Ascending aorta (tissue), 2 donors: ENCODE data around the gene PACS2. TPM values are rescaled to one million over a fixed set of nuclear protein-coding genes. Genes with fewer than 3 reads are reported as not detected.

Experiments used
- DNase-seq, 2 donors: peaks; one replicate each; pipeline ENCODE4 v3.0.0-alpha.2; 2019; ENCODE audit warnings: low spot score in 2 of 2
- H3K27ac ChIP-seq, 2 donors: fragments of 200-600 bp; sonication (generic); one replicate each; pipeline ENCODE4 v1.5.1; 2016 to 2017; ENCODE audit warnings: mild to moderate bottlenecking in 1 of 2
- H3K27me3 ChIP-seq: fragments of 200-600 bp; sonication (generic); one replicate; pipeline ENCODE4 v1.5.1; 2017
- H3K36me3 ChIP-seq, 2 donors: fragments of 200-600 bp; sonication (generic); one replicate each; pipeline ENCODE4 v1.5.1; 2016
- H3K4me1 ChIP-seq, 2 donors: fragments of 200-600 bp; sonication (generic); one replicate each; pipeline ENCODE4 v1.5.1; 2016 to 2017; ENCODE audit warnings: mild to moderate bottlenecking in 1 of 2
- H3K4me3 ChIP-seq, 2 donors: fragments of 200-600 bp; sonication (generic); one replicate each; pipeline ENCODE4 v1.5.1; 2016 to 2017; ENCODE audit warnings: mild to moderate bottlenecking in 1 of 2
- H3K9me3 ChIP-seq, 2 donors: fragments of 200-600 bp; sonication (generic); one replicate each; pipeline ENCODE4 v1.5.1; 2016
- intact Hi-C: fragments of 100-400 bp; cut with DNase I; formaldehyde crosslinking; loops from one replicate; pipeline ENCODE4 v1.15.1; 2023
- total RNA-seq: library from RNA; depleted of rRNA; stranded (reverse); fragments of >200 nt; gene quantifications from one replicate; pipeline ENCODE4 v1.1.0, GENCODE V29; 2016
- TF ChIP-seq, protein P1 (sequence below), 3 experiments: fragments of 200-600 bp in 2 of 3; fragments of 450-650 bp in 1 of 3; sonication (generic) in 2 of 3; IDR thresholded peaks; one replicate each; pipeline ENCODE4 v1.5.1; 2016 to 2019; ENCODE audit warnings: antibody characterized with exemption in 3 of 3, mild to moderate bottlenecking in 1 of 3, moderate library complexity in 1 of 3

PACS2 gene
- total RNA-seq, 1 donor from 2014 or later = 153 TPM

DNA sequence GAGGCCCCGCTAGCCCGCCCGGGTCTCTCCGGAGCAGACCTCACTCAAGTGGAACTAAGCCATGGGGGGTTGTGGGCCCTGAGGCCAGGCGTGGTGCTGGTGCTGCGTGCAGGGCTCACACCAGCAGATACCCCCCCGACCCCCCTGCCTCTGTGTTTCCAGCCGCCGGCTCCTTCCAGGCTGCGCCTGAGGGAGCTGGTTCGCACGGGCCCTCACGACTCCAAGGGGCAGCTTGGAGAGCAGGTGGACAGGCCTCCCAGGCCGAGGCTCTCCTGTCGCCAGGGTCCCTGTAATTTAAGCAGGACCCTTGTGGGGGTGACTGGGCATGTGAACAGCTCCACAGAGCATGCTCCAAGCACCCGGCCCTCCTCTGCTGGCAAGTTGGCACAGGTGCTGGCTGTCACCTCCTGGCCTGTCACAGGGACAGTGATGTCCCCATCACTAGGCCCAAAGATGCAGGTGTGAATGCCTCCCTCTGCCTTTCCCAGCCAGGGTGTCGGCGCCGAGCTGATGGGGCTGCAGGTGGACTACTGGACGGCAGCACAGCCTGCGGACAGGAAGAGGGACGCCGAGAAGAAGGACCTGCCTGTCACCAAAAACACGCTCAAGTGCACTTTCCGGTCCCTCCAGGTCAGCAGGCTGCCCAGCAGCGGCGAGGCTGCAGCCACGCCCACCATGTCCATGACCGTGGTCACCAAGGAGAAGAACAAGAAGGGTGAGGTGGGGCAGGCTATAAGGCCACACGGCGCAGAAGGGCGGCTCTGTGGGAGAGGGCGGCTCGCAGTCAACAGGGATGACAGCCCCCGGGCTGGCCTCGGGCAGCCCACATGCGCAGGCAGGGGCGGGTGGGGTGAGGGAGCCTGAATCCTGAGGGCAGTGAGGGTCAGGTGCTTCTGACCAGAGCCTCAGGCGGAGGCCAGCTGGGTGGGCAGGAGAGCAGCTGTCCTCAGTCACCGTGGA, 77.9 kb downstream of the PACS2 start:
- intact Hi-C loops = no loop called here
- Histone ChIP-seq H3K27me3 (no peaks in the 10 kb centered on the region), H3K4me3 (no peak overlapping the region), H3K36me3 (peaks cover 11 to 16% of the 10 kb centered on the region in 2 donors), H3K4me1 (no peaks in the 10 kb centered on the region), H3K9me3 (no peaks in the 10 kb centered on the region), H3K27ac (no peak overlapping the region)
- TF ChIP-seq, protein P1, sequence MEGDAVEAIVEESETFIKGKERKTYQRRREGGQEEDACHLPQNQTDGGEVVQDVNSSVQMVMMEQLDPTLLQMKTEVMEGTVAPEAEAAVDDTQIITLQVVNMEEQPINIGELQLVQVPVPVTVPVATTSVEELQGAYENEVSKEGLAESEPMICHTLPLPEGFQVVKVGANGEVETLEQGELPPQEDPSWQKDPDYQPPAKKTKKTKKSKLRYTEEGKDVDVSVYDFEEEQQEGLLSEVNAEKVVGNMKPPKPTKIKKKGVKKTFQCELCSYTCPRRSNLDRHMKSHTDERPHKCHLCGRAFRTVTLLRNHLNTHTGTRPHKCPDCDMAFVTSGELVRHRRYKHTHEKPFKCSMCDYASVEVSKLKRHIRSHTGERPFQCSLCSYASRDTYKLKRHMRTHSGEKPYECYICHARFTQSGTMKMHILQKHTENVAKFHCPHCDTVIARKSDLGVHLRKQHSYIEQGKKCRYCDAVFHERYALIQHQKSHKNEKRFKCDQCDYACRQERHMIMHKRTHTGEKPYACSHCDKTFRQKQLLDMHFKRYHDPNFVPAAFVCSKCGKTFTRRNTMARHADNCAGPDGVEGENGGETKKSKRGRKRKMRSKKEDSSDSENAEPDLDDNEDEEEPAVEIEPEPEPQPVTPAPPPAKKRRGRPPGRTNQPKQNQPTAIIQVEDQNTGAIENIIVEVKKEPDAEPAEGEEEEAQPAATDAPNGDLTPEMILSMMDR (IDR thresholded peaks at IDR 0.05) = no peak
- DNase-seq = no peak

DNA sequence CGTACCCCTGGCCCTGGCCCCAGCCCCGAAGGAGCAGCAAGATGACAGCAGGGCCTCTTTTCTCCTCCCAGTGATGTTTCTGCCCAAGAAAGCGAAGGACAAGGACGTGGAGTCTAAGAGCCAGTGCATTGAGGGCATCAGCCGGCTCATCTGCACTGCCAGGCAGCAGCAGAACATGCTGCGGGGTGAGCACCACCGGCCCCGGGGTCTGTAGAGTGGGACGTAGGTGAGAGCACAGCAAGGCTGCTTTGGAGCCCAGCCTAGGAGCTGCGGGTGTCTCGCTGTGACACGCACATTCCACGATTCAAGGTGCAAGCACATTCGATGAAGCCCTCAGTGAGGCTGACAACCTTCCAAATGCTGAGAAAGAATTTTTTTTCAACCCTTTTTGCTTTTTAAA, 78.6 kb downstream of the PACS2 start:
- intact Hi-C loops = no loop called here
- H3K27ac ChIP-seq = no peak overlapping the region
- no peak for DNase-seq
- peaks cover 2 to 3% of the 10 kb centered on the region in 2 donors for H3K4me1 ChIP-seq
- peaks cover 9% of the 10 kb centered on the region in 2 donors for H3K36me3 ChIP-seq
- H3K9me3 ChIP-seq = no peaks in the 10 kb centered on the region
- no peaks in the 10 kb centered on the region for H3K27me3 ChIP-seq
- H3K4me3 ChIP-seq = no peak overlapping the region
- TF ChIP-seq, protein P1 (IDR thresholded peaks at IDR 0.05) = no peak

DNA sequence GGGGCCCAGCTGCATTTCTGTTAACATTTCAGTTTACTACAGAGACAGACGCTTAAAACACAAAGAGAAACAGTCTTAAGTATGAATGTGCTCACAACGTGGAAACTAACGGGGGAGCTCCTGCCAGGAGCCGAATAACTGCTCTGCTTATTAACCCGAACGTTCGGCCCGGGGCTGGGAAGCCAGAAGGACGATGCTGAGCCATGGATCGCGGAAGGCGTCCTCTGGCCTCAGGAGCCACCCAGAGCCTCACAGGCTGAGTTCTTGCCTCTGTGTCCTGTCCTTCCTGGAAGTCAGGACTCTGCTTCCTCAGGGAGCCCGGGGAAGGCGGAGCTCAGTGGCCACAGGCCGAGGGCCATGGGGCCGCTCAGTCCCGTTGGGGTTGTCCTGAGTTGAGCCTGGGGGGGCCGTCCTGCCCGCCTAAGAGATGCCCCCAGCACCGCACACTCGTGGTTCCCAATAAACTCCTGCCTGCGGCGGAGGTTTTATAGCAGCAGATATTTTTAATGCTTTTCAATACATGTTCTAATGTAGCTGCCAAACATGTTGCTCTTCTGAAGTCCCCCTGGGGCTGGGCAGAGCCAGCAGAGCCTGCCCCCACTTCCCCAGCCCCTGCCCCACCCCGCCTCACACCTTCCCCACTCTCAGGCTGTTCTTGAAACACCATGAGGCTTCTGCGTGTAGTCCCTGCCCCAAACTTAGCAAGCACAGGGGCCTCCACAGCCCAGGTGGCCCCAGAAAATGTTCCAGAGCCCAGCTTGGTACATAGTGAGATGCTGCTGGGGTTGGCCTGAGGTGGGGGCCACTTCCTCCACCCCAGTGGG, 80.4 kb downstream of the PACS2 start:
- Histone ChIP-seq H3K36me3 (peaks cover 9% of the 10 kb centered on the region in 2 donors), H3K9me3 (no peaks in the 10 kb centered on the region), H3K27me3 (no peaks in the 10 kb centered on the region), H3K27ac (no peak overlapping the region), H3K4me1 (peaks cover 8% of the 10 kb centered on the region in 2 donors), H3K4me3 (no peak overlapping the region)
- DNase-seq = no peak
- TF ChIP-seq, protein P1 (IDR thresholded peaks at IDR 0.05) = no peak
- intact Hi-C loops = loop anchor here (5.0 kb wide), 1 partner anchor 83 kb away; the partner anchor contains the start of gene PACS2

DNA sequence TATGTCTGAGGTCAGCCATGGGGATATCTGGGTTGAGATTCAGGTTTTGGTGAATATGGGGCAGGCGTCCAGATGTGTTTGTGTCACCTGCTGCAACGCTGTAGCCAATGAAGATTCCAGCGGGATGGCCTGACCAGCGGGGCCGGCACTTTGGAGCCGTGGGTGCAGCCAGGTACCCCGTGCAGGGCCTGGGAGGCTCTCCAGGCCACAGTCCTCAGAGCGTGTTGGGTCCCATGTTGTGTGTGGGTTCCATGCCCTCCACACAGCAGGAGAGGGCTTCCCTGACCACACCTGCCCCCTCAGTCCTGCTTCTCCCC, 80.9 kb downstream of the PACS2 start:
- DNase-seq = no peak
- H3K36me3 ChIP-seq = peaks cover 9 to 12% of the 10 kb centered on the region in 2 donors
- no peak overlapping the region for H3K4me3 ChIP-seq
- H3K9me3 ChIP-seq = peaks cover 0 to under 1% of the 10 kb centered on the region in 2 donors
- H3K27ac ChIP-seq = no peak overlapping the region
- TF ChIP-seq, protein P1 (IDR thresholded peaks at IDR 0.05) = no peak
- intact Hi-C loops = loop anchor here (5.0 kb wide), 1 partner anchor 83 kb away; the partner anchor contains the start of gene PACS2
- no peaks in the 10 kb centered on the region for H3K27me3 ChIP-seq
- peaks cover 8% of the 10 kb centered on the region in 2 donors for H3K4me1 ChIP-seq

DNA sequence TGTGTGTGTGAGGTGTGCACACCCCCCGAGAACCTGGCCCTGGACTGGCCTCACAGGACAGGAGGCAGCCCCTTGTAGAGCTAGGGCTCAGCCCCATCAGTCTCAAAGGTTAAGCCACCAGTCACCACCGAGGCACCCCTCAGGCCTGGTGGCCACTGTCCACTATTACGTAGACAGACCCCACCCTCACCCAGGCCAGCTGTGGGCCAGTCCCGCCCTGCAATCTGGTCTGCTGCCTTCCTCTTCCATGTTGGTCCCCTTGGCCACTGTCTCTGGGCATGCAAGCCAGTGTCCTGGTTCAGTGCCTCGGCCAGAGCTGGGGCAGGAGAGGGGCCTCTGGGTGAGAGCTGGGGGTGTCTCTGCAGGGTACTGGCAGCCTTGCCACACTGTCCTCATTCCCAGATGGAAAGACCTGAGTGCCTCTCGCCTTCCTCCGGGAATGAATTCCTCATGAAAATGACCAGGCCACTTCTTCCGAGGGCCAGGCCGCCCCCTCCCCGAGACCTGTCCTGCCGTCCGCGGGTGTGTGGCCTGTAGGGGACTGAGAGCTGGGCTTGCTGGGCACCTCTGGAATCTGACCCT, 82.9 kb downstream of the PACS2 start:
- Histone ChIP-seq H3K36me3 (peaks cover 11 to 19% of the 10 kb centered on the region in 2 donors), H3K27me3 (no peaks in the 10 kb centered on the region), H3K27ac (peak overlapping the region in 1 of 2 donors; percentile 77), H3K4me1 (peaks cover 8% of the 10 kb centered on the region in 2 donors), H3K4me3 (peak overlapping the region; percentile 80 to 90), H3K9me3 (peaks cover 0 to 19% of the 10 kb centered on the region in 2 donors)
- intact Hi-C loops = loop anchor here (5.0 kb wide), 1 partner anchor 85 kb away; the partner anchor contains the start of gene PACS2
- TF ChIP-seq, protein P1 (IDR thresholded peaks at IDR 0.05) = no peak
- DNase-seq = no peak
